Activated CD4-positive, alpha-beta T cell treated with anti-CD3 and anti-CD28 coated beads for 36 hours (primary cell): Measurements from ENCODE around the gene DCP1A. TPM values are rescaled to one million over a fixed set of nuclear protein-coding genes. Genes with fewer than 3 reads are reported as not detected.
"Not testable (repeated sequence)": the region's sequence is repeated elsewhere in the genome, so short reads cannot be mapped to it uniquely, and the experiment has no call there.

ENCODE experiments used
- ATAC-seq: fragments of 200-7000 bp; cut with Tn5 transposase; one replicate; pipeline ENCODE4 v1.10.0; 2021; ENCODE audit warnings: mild to moderate bottlenecking, moderate library complexity
- CTCF ChIA-PET: fragments of 350-600 bp; sonication (Branson Sonifier 250); formaldehyde crosslinking; loops from one replicate; lab custom pipeline; 2021; ENCODE audit warnings: antibody characterized with exemption; lab: Charles Lee
- POLR2A ChIA-PET: fragments of 350-600 bp; sonication (Branson Sonifier 250); formaldehyde crosslinking; loops from one replicate; lab custom pipeline; 2021; ENCODE audit warnings: antibody characterized with exemption, inconsistent platforms; lab: Charles Lee
- DNase-seq: peaks from one replicate; pipeline ENCODE4 v3.0.0-alpha.2; 2020
- H3K27ac Mint-ChIP-seq: one replicate; pipeline ENCODE4 v1.8.0; 2021; ENCODE audit warnings: mixed read lengths
- H3K27me3 Mint-ChIP-seq: one replicate; pipeline ENCODE4 v1.8.0; 2021; ENCODE audit warnings: mixed read lengths
- H3K36me3 Mint-ChIP-seq: one replicate; pipeline ENCODE4 v1.8.0; 2021; ENCODE audit warnings: low read depth, mixed read lengths
- H3K4me1 Mint-ChIP-seq: one replicate; pipeline ENCODE4 v1.8.0; 2021; ENCODE audit warnings: mixed read lengths
- H3K4me3 Mint-ChIP-seq: one replicate; pipeline ENCODE4 v1.8.0; 2021; ENCODE audit warnings: mild to moderate bottlenecking, moderate library complexity, mixed read lengths
- H3K9me3 Mint-ChIP-seq: one replicate; pipeline ENCODE4 v1.8.0; 2021; ENCODE audit warnings: low read depth, mixed read lengths
- intact Hi-C, 2 experiments: fragments of 100-400 bp; cut with DNase I in 1 of 2; cut with micrococcal nuclease in 1 of 2; formaldehyde crosslinking; loops; one replicate each; pipeline versions ENCODE4 v1.14.2 to v1.15.1; 2022 to 2024; cut with DNase I, micrococcal nuclease
- total RNA-seq, 2 experiments: library from RNA; stranded (reverse); gene quantifications; one replicate each; pipeline ENCODE4 v1.2.3, GENCODE V29; 2021

The DCP1A gene
- total RNA-seq, 2 experiments from 2014 or later, result 33.4 to 41.9 TPM

GRCh38 chr3:53329897-53330296, 17.4 kb downstream of the DCP1A start:
- DNase-seq (no peak), ATAC-seq (no peak)
- intact Hi-C loops, result no loop called here
- ChIA-PET POLR2A (interaction anchor here (0.7 kb wide), 1 partner anchor 741 kb away, joined by 3 read pairs; no protein-coding TSS in a partner anchor), CTCF (interaction anchor here (0.7 to 1.1 kb wide), 3 partner anchors 15 to 215 kb away, joined by 3 read pairs; no protein-coding TSS in a partner anchor)
- Mint-ChIP-seq H3K9me3 (no peaks in the 10 kb centered on the region), H3K27ac (no peak overlapping the region), H3K36me3 (peaks cover 27% of the 10 kb centered on the region), H3K4me1 (peaks cover 32% of the 10 kb centered on the region), H3K27me3 (no peaks in the 10 kb centered on the region), H3K4me3 (no peak overlapping the region)

- Mint-ChIP-seq H3K4me1 (peaks cover 32% of the 10 kb centered on the region), H3K27me3 (no peaks in the 10 kb centered on the region), H3K36me3 (peaks cover 17% of the 10 kb centered on the region), H3K9me3 (no peaks in the 10 kb centered on the region), H3K4me3 (no peak overlapping the region), H3K27ac (peak overlapping the region; percentile 51)
- intact Hi-C loops, result no loop called here
- ATAC-seq (no peak), DNase-seq (no peak)
- ChIA-PET POLR2A (no interaction called here), CTCF (no interaction called here)
Observed at GRCh38 chr3:53328746-53329145, 18.6 kb downstream of the DCP1A start.

GRCh38 chr3:53327986-53328385, 19.4 kb downstream of the DCP1A start:
- H3K4me1 Mint-ChIP-seq, result peaks cover 32% of the 10 kb centered on the region
- POLR2A ChIA-PET, result not testable (repeated sequence)
- peak; percentile 61 for ATAC-seq

GRCh38 chr3:53324105-53324504, 23.2 kb downstream of the DCP1A start:
- ChIA-PET POLR2A (interaction anchor here (1.3 kb wide), 1 partner anchor 11 kb away, joined by 3 read pairs; no protein-coding TSS in a partner anchor), CTCF (interaction anchor here (0.6 to 1.1 kb wide), 4 partner anchors 10 to 471 kb away, joined by 3 to 5 read pairs (median 4); no protein-coding TSS in a partner anchor)
- Mint-ChIP-seq H3K9me3 (no peaks in the 10 kb centered on the region), H3K36me3 (peaks cover 16% of the 10 kb centered on the region), H3K4me3 (no peak overlapping the region), H3K4me1 (peaks cover 25% of the 10 kb centered on the region), H3K27me3 (no peaks in the 10 kb centered on the region), H3K27ac (no peak overlapping the region)
- ATAC-seq, result no peak
- intact Hi-C loops, result no loop called here
- DNase-seq, result no peak

More at GRCh38 chr3:53327986-53328385, 19.4 kb downstream of the DCP1A start:
- peaks cover 18% of the 10 kb centered on the region for H3K36me3 Mint-ChIP-seq
- H3K27ac Mint-ChIP-seq, H3K9me3 Mint-ChIP-seq, intact Hi-C loops, DNase-seq, CTCF ChIA-PET, H3K4me3 Mint-ChIP-seq, H3K27me3 Mint-ChIP-seq: not testable (repeated sequence)

GRCh38 chr3:53320697-53321096, 26.6 kb downstream of the DCP1A start:
- no peaks in the 10 kb centered on the region for H3K9me3 Mint-ChIP-seq
- POLR2A ChIA-PET, result no interaction called here
- peaks cover 12% of the 10 kb centered on the region for H3K4me1 Mint-ChIP-seq
- H3K4me3 Mint-ChIP-seq, result no peak overlapping the region
- no peak for ATAC-seq
- H3K27ac Mint-ChIP-seq, result no peak overlapping the region
- H3K27me3 Mint-ChIP-seq, result no peaks in the 10 kb centered on the region
- intact Hi-C loops, result no loop called here
- CTCF ChIA-PET, result no interaction called here
- no peak for DNase-seq
- peaks cover 9% of the 10 kb centered on the region for H3K36me3 Mint-ChIP-seq

GRCh38 chr3:53318522-53318921, 28.8 kb downstream of the DCP1A start:
- Mint-ChIP-seq H3K4me1 (peaks cover 4% of the 10 kb centered on the region), H3K27ac (no peak overlapping the region), H3K36me3 (peaks cover 12% of the 10 kb centered on the region), H3K4me3 (no peak overlapping the region), H3K9me3 (no peaks in the 10 kb centered on the region), H3K27me3 (no peaks in the 10 kb centered on the region)
- CTCF ChIA-PET, result no interaction called here
- intact Hi-C loops, result no loop called here
- ATAC-seq (no peak), DNase-seq (no peak)
- POLR2A ChIA-PET, result no interaction called here

- no peak for ATAC-seq
- H3K4me3 Mint-ChIP-seq, result no peak overlapping the region
- H3K27ac Mint-ChIP-seq, result no peak overlapping the region
- DNase-seq, result no peak
- ChIA-PET POLR2A (no interaction called here), CTCF (no interaction called here)
- intact Hi-C loops, result no loop called here
- no peaks in the 10 kb centered on the region for H3K27me3 Mint-ChIP-seq
- no peaks in the 10 kb centered on the region for H3K4me1 Mint-ChIP-seq
- H3K36me3 Mint-ChIP-seq, result peaks cover 31% of the 10 kb centered on the region
- no peaks in the 10 kb centered on the region for H3K9me3 Mint-ChIP-seq
Observed at GRCh38 chr3:53312832-53313231, 34.5 kb downstream of the DCP1A start.

GRCh38 chr3:53311882-53312281, 35.5 kb downstream of the DCP1A start:
- intact Hi-C loops, result no loop called here
- H3K4me1 Mint-ChIP-seq, result no peaks in the 10 kb centered on the region
- no peak overlapping the region for H3K27ac Mint-ChIP-seq
- H3K27me3 Mint-ChIP-seq, result no peaks in the 10 kb centered on the region
- POLR2A ChIA-PET, result interaction anchor here (0.9 kb wide), 1 partner anchor 70 kb away, joined by 3 read pairs; no protein-coding TSS in a partner anchor
- no peak for DNase-seq
- no peaks in the 10 kb centered on the region for H3K9me3 Mint-ChIP-seq
- ATAC-seq, result no peak
- H3K4me3 Mint-ChIP-seq, result no peak overlapping the region
- H3K36me3 Mint-ChIP-seq, result peaks cover 33% of the 10 kb centered on the region
- CTCF ChIA-PET, result interaction anchor here (0.6 to 1.2 kb wide), 3 partner anchors 8 to 116 kb away, joined by 3 to 4 read pairs (median 3); no protein-coding TSS in a partner anchor

GRCh38 chr3:53303957-53304356, 43.4 kb downstream of the DCP1A start:
- H3K36me3 Mint-ChIP-seq, result peaks cover 22% of the 10 kb centered on the region
- no peak for ATAC-seq
- no peak overlapping the region for H3K4me3 Mint-ChIP-seq
- no peak overlapping the region for H3K27ac Mint-ChIP-seq
- ChIA-PET POLR2A (no interaction called here), CTCF (no interaction called here)
- H3K9me3 Mint-ChIP-seq, result no peaks in the 10 kb centered on the region
- H3K27me3 Mint-ChIP-seq, result no peaks in the 10 kb centered on the region
- DNase-seq, result no peak
- intact Hi-C loops, result no loop called here
- no peaks in the 10 kb centered on the region for H3K4me1 Mint-ChIP-seq

- ATAC-seq, result no peak
- POLR2A ChIA-PET, result no interaction called here
- Mint-ChIP-seq H3K27me3 (no peaks in the 10 kb centered on the region), H3K9me3 (no peaks in the 10 kb centered on the region), H3K36me3 (peaks cover 19% of the 10 kb centered on the region), H3K27ac (no peak overlapping the region), H3K4me3 (no peak overlapping the region), H3K4me1 (no peaks in the 10 kb centered on the region)
- CTCF ChIA-PET, result no interaction called here
- DNase-seq, result no peak
- intact Hi-C loops, result no loop called here
Observed at GRCh38 chr3:53303549-53303948, 43.8 kb downstream of the DCP1A start.

- POLR2A ChIA-PET, result no interaction called here
- Mint-ChIP-seq H3K27ac (no peak overlapping the region), H3K4me3 (no peak overlapping the region), H3K36me3 (peaks cover 17% of the 10 kb centered on the region), H3K4me1 (no peaks in the 10 kb centered on the region), H3K27me3 (no peaks in the 10 kb centered on the region), H3K9me3 (no peaks in the 10 kb centered on the region)
- ATAC-seq, result no peak
- no peak for DNase-seq
- intact Hi-C loops, result no loop called here
- CTCF ChIA-PET, result interaction anchor here (0.6 to 1.2 kb wide), 4 partner anchors 9 to 105 kb away, joined by 3 to 5 read pairs (median 4); no protein-coding TSS in a partner anchor
Observed at GRCh38 chr3:53300826-53301225, 46.5 kb downstream of the DCP1A start.

GRCh38 chr3:53299611-53300023, 47.7 kb downstream of the DCP1A start:
- intact Hi-C loops, result loop anchor here (1.0 to 5.0 kb wide), 5 partner anchors 48 to 413 kb away; partner anchors contain the start of gene DCP1A (in 1 of the 2)
- CTCF ChIA-PET, result interaction anchor here (0.6 to 1.9 kb wide), 5 partner anchors 10 to 97 kb away, joined by 3 to 14 read pairs (median 3); no protein-coding TSS in a partner anchor

More at GRCh38 chr3:53299611-53300023, 47.7 kb downstream of the DCP1A start:
- H3K4me1 Mint-ChIP-seq, H3K4me3 Mint-ChIP-seq, H3K9me3 Mint-ChIP-seq, DNase-seq, H3K27me3 Mint-ChIP-seq, POLR2A ChIA-PET: not testable (repeated sequence)
- Mint-ChIP-seq H3K27ac (peak overlapping the region; percentile 38), H3K36me3 (peaks cover 20% of the 10 kb centered on the region)
- ATAC-seq, result peak; percentile 77
